GM21723 (cell line): ENCODE results near the gene DPYD.

ENCODE experiments used
- ATAC-seq: cut with Tn5 transposase; IDR thresholded peaks from one replicate; pipeline ENCODE4 v1.9.1; 2021; ENCODE audit warnings: mild to moderate bottlenecking, moderate library complexity; ENCODE audit not compliant: unreplicated experiment

DPYD gene

GRCh38 chr1:97726386-97726785 is 194.4 kb downstream of the DPYD start:
- no peak for ATAC-seq

GRCh38 chr1:97721221-97721620 is 199.6 kb downstream of the DPYD start:
- no peak for ATAC-seq

- no peak for ATAC-seq
These were observed 207.9 kb downstream of the DPYD start for GRCh38 chr1:97712980-97713379.

GRCh38 chr1:97711858-97712257 is 209.0 kb downstream of the DPYD start:
- ATAC-seq: no peak

GRCh38 chr1:97693601-97694000 is 227.2 kb downstream of the DPYD start:
- ATAC-seq: no peak

GRCh38 chr1:97691325-97691724 is 229.5 kb downstream of the DPYD start:
- no peak for ATAC-seq

GRCh38 chr1:97685360-97685759 is 235.5 kb downstream of the DPYD start:
- ATAC-seq: no peak

GRCh38 chr1:97680894-97681293 is 239.9 kb downstream of the DPYD start:
- no peak for ATAC-seq

- no peak for ATAC-seq
These were observed 240.4 kb downstream of the DPYD start for GRCh38 chr1:97680470-97680869.

- no peak for ATAC-seq
These were observed 243.1 kb downstream of the DPYD start for GRCh38 chr1:97677702-97678101.

- no peak for ATAC-seq
These were observed 246.3 kb downstream of the DPYD start for GRCh38 chr1:97674517-97674916.

- no peak for ATAC-seq
These were observed 251.9 kb downstream of the DPYD start for GRCh38 chr1:97668945-97669344.

- ATAC-seq: no peak
These were observed 260.3 kb downstream of the DPYD start for GRCh38 chr1:97660431-97661105.

- no peak for ATAC-seq
These were observed 265.8 kb downstream of the DPYD start for GRCh38 chr1:97654876-97655585.

GRCh38 chr1:97651250-97651649 is 269.6 kb downstream of the DPYD start:
- ATAC-seq: no peak

- no peak for ATAC-seq
These were observed 271.2 kb downstream of the DPYD start for GRCh38 chr1:97649591-97649990.

GRCh38 chr1:97647776-97648175 is 273.1 kb downstream of the DPYD start:
- no peak for ATAC-seq

GRCh38 chr1:97646071-97646470 is 274.8 kb downstream of the DPYD start:
- ATAC-seq: no peak

GRCh38 chr1:97640677-97641076 is 280.2 kb downstream of the DPYD start:
- no peak for ATAC-seq

- no peak for ATAC-seq
These were observed 283.9 kb downstream of the DPYD start for GRCh38 chr1:97636941-97637340.

GRCh38 chr1:97634758-97635157 is 286.1 kb downstream of the DPYD start:
- no peak for ATAC-seq

- no peak for ATAC-seq
These were observed 288.1 kb downstream of the DPYD start for GRCh38 chr1:97632776-97633175.

- no peak for ATAC-seq
These were observed 288.8 kb downstream of the DPYD start for GRCh38 chr1:97632075-97632474.
